Lung (tissue), 13 donors: Measurements from ENCODE around the gene TLK2. TPM values are rescaled to one million over a fixed set of nuclear protein-coding genes. Genes with fewer than 3 reads are reported as not detected.

Experiments used
- ATAC-seq: fragments of 200-7000 bp; cut with Tn5 transposase; one replicate; pipeline ENCODE4 v1.9.1; 2020; ENCODE audit warnings: moderate number of reproducible peaks; ENCODE audit not compliant: insufficient read depth, low FRiP score
- DNase-seq, 3 donors: peaks; one replicate each; pipeline ENCODE4 v3.0.0-alpha.2; 2013 to 2017
- H3K27ac ChIP-seq, 2 donors: one replicate each; pipeline ENCODE4 v1.5.1; 2013; ENCODE audit warnings: mild to moderate bottlenecking in 2 of 2, moderate library complexity in 2 of 2, control low read depth in 1 of 2, inconsistent platforms in 1 of 2, low read depth in 1 of 2, low read length in 1 of 2
- H3K27me3 ChIP-seq, 3 donors: one replicate each; pipeline ENCODE4 v1.5.1; 2013; ENCODE audit warnings: low read length in 2 of 3; ENCODE audit not compliant: control insufficient read depth in 3 of 3, insufficient read depth in 3 of 3
- H3K36me3 ChIP-seq, 4 donors: one replicate each; pipeline ENCODE4 v1.5.1; 2013; ENCODE audit warnings: low read length in 4 of 4, mild to moderate bottlenecking in 1 of 4, moderate library complexity in 1 of 4; ENCODE audit not compliant: control insufficient read depth in 4 of 4, insufficient read depth in 4 of 4
- H3K4me1 ChIP-seq, 5 donors: one replicate each; pipeline ENCODE4 v1.5.1; 2013; ENCODE audit warnings: low read length in 5 of 5, mild to moderate bottlenecking in 2 of 5, moderate library complexity in 1 of 5; ENCODE audit not compliant: control insufficient read depth in 5 of 5, insufficient read depth in 5 of 5
- H3K4me3 ChIP-seq: one replicate; pipeline ENCODE4 v1.5.1; 2013; ENCODE audit warnings: mild to moderate bottlenecking, control low read depth, moderate library complexity
- H3K9ac ChIP-seq, 2 donors: one replicate each; pipeline ENCODE4 v1.5.1; 2013; ENCODE audit warnings: low read length in 2 of 2, control low read depth in 1 of 2; ENCODE audit not compliant: insufficient read depth in 1 of 2
- H3K9me3 ChIP-seq, 4 donors: one replicate each; pipeline ENCODE4 v1.5.1; 2013; ENCODE audit warnings: low read length in 3 of 4, mild to moderate bottlenecking in 1 of 4, moderate library complexity in 1 of 4; ENCODE audit not compliant: control insufficient read depth in 4 of 4, insufficient read depth in 3 of 4
- WGBS, 2 donors: extraction: QIAGEN DNeasy Blood & Tissue Kit; methylation state at CpG; one replicate each; pipeline ENCODE4 v1.1.7; 2013; 5-methylcytosine and 5-hydroxymethylcytosine counted together
- polyA plus RNA-seq, 2 donors: library from polyadenylated mRNA; stranded (reverse); fragments of 200-250 nt; gene quantifications; one replicate each; pipeline ENCODE4 v1.2.1, GENCODE V29; 2013
- small RNA-seq: library from RNA; depleted of rRNA; stranded (forward); fragments of <200 nt; gene quantifications from one replicate; pipeline ENCODE3, GENCODE V24; 2014; ENCODE audit warnings: low replicate concordance
- total RNA-seq, 2 donors: library from RNA; depleted of rRNA in 1 of 2; stranded (reverse); fragments of >200 nt in 1 of 2; gene quantifications; one replicate each; pipeline ENCODE4 v1.2.1, GENCODE V29; 2014 to 2021
- TF ChIP-seq, protein P1 (sequence below): IDR thresholded peaks from 2 replicates; pipeline ENCODE4 v1.5.1; 2012; ENCODE audit warnings: mild to moderate bottlenecking; ENCODE audit errors: control extremely low read depth, extremely low read depth
- donor health status: control.
- donor health status: control.
- donor health status: Bipolar disorder and iron deficiency.
- donor health status: healthy.
- donor health status: DM: yes; HTN: yes; CAD: no.

Gene TLK2
- total and polyA plus RNA-seq, 4 donors, result 11.6 to 87.7 (median 26.0) TPM

DNA sequence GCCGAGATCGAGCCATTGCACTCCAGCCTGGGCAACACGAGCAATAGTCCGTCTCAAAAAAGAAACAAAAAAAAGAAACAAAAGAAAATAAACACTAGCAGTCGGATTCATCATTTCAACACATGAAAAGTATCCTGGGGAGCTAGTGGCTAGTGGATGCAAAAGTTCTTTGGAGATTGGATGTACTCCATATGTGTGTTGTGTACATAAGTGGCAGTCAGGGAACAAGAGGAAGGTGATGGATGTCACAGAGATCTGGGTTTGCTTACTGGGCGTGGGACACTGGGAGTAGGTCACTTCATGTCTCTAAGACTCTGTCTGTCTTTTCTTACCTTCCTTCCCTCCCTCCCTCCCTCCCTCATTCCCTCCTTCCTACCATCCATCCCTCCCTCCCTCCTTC lies 184.2 kb downstream of the TLK2 start:
- Histone ChIP-seq H3K4me3 (no peak overlapping the region), H3K27me3 (no peaks in the 10 kb centered on the region), H3K9ac (no peak overlapping the region), H3K4me1 (peaks cover 0 to 8% (median 2%) of the 10 kb centered on the region in 5 donors), H3K27ac (no peak overlapping the region), H3K36me3 (peaks cover 0 to 26% (median 7%) of the 10 kb centered on the region in 4 donors), H3K9me3 (peaks cover 0 to 7% (median under 1%) of the 10 kb centered on the region in 4 donors)
- 77 to 89% methylated on average over 6 of the region's 6 CpGs for WGBS, 2 donors
- TF ChIP-seq, protein P1, sequence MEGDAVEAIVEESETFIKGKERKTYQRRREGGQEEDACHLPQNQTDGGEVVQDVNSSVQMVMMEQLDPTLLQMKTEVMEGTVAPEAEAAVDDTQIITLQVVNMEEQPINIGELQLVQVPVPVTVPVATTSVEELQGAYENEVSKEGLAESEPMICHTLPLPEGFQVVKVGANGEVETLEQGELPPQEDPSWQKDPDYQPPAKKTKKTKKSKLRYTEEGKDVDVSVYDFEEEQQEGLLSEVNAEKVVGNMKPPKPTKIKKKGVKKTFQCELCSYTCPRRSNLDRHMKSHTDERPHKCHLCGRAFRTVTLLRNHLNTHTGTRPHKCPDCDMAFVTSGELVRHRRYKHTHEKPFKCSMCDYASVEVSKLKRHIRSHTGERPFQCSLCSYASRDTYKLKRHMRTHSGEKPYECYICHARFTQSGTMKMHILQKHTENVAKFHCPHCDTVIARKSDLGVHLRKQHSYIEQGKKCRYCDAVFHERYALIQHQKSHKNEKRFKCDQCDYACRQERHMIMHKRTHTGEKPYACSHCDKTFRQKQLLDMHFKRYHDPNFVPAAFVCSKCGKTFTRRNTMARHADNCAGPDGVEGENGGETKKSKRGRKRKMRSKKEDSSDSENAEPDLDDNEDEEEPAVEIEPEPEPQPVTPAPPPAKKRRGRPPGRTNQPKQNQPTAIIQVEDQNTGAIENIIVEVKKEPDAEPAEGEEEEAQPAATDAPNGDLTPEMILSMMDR, result no peak
- ATAC-seq (no peak), DNase-seq (no peak)

Small RNA genes lying within 50 kb of the gene (small RNA-seq; reads per million reads assigned to genes)
- not detected for gene RF00019

Other genes starting within 250 kb of the TLK2 start
- not detected for gene EFCAB3, start 98.3 kb upstream of the TLK2 start, total RNA-seq
- not detected for gene EFCAB3, start 98.3 kb upstream of the TLK2 start, polyA plus RNA-seq
- gene METTL2A, start 54.9 kb upstream of the TLK2 start, total RNA-seq, result 10 to 100 TPM; 18.4 to 22.3 TPM
- 10 to 100 TPM in 1 of 2 donors, 1 to 10 TPM in 1; 8.0 to 12.5 TPM for gene METTL2A, start 54.9 kb upstream of the TLK2 start, polyA plus RNA-seq
- gene MRC2, start 148.8 kb downstream of the TLK2 start, total RNA-seq, result 10 to 100 TPM; 78.8 to 82.3 TPM
- 10 to 100 TPM; 15.9 to 58.1 TPM for gene MRC2, start 148.8 kb downstream of the TLK2 start, polyA plus RNA-seq